Naive thymus-derived CD4-positive, alpha-beta T cell (primary cell): ENCODE data around the gene ZFP91. TPM values are rescaled to one million over a fixed set of nuclear protein-coding genes. Genes with fewer than 3 reads are reported as not detected.

Experiments
- ATAC-seq: fragments of 150-1000 bp; cut with Tn5 transposase; 2 replicates; pipeline ENCODE4 v1.10.0; 2021; ENCODE audit warnings: mild to moderate bottlenecking, moderate library complexity
- CTCF ChIA-PET: fragments of 350-600 bp; sonication (Branson Sonifier 250); formaldehyde crosslinking; loops from one replicate; lab custom pipeline; 2021; ENCODE audit warnings: antibody characterized with exemption; lab: Charles Lee
- POLR2A ChIA-PET: fragments of 350-600 bp; sonication (Branson Sonifier 250); formaldehyde crosslinking; loops from one replicate; lab custom pipeline; 2021; ENCODE audit warnings: antibody characterized with exemption, inconsistent platforms; lab: Charles Lee
- DNase-seq, 9 donors: peaks; one replicate each; pipeline versions ENCODE4 v3.0.0 to v3.0.0-alpha.2; 2020 to 2022; ENCODE audit warnings: mixed read lengths in 1 of 9
- H3K27ac ChIP-seq: one replicate; pipeline ENCODE4 v1.7.0; 2013; ENCODE audit warnings: mild to moderate bottlenecking, low read depth, low read length, moderate library complexity
- H3K27me3 ChIP-seq, 2 donors: one replicate each; pipeline ENCODE4 v1.7.0; 2013; ENCODE audit warnings: low read length in 2 of 2, mild to moderate bottlenecking in 2 of 2, moderate library complexity in 2 of 2; ENCODE audit not compliant: control insufficient read depth in 2 of 2, insufficient read depth in 2 of 2
- H3K36me3 ChIP-seq, 3 experiments: 1 replicate in 2 of 3; 2 replicates in 1 of 3; pipeline ENCODE4 v1.7.0; 2013; ENCODE audit warnings: low read length in 3 of 3, mild to moderate bottlenecking in 3 of 3, moderate library complexity in 1 of 3; ENCODE audit not compliant: insufficient read depth in 3 of 3, control insufficient read depth in 2 of 3
- H3K4me1 ChIP-seq, 2 donors: one replicate each; pipeline ENCODE4 v1.7.0; 2013; ENCODE audit warnings: low read length in 2 of 2, mild to moderate bottlenecking in 2 of 2, moderate library complexity in 1 of 2; ENCODE audit not compliant: control insufficient read depth in 2 of 2, insufficient read depth in 2 of 2
- H3K4me3 ChIP-seq: 2 replicates; pipeline ENCODE4 v1.7.0; 2013; ENCODE audit warnings: mild to moderate bottlenecking, low read length
- H3K9me3 ChIP-seq, 3 experiments: 1 replicate in 2 of 3; 2 replicates in 1 of 3; pipeline ENCODE4 v1.7.0; 2013; ENCODE audit warnings: low read length in 3 of 3; ENCODE audit not compliant: control insufficient read depth in 2 of 3
- H3K27ac Mint-ChIP-seq, 9 donors: one replicate each; pipeline ENCODE4 v1.8.0; 2020 to 2022; ENCODE audit warnings: mixed read lengths in 9 of 9, mild to moderate bottlenecking in 8 of 9, moderate library complexity in 5 of 9, inconsistent platforms in 2 of 9
- H3K27me3 Mint-ChIP-seq, 5 donors: one replicate each; pipeline ENCODE4 v1.8.0; 2021 to 2022; ENCODE audit warnings: mixed read lengths in 5 of 5, mild to moderate bottlenecking in 1 of 5
- H3K36me3 Mint-ChIP-seq, 5 donors: one replicate each; pipeline ENCODE4 v1.8.0; 2020 to 2022; ENCODE audit warnings: mixed read lengths in 5 of 5, mild to moderate bottlenecking in 3 of 5, inconsistent platforms in 1 of 5
- H3K4me1 Mint-ChIP-seq, 7 donors: one replicate each; pipeline ENCODE4 v1.8.0; 2020 to 2022; ENCODE audit warnings: mixed read lengths in 7 of 7, mild to moderate bottlenecking in 3 of 7, inconsistent platforms in 1 of 7
- H3K4me3 Mint-ChIP-seq, 10 donors: one replicate each; pipeline ENCODE4 v1.8.0; 2020 to 2022; ENCODE audit warnings: mild to moderate bottlenecking in 10 of 10, mixed read lengths in 10 of 10, moderate library complexity in 6 of 10, inconsistent platforms in 2 of 10
- H3K9me3 Mint-ChIP-seq, 11 donors: one replicate each; pipeline ENCODE4 v1.8.0; 2020 to 2022; ENCODE audit warnings: mixed read lengths in 11 of 11, mild to moderate bottlenecking in 4 of 11, inconsistent platforms in 1 of 11, moderate library complexity in 1 of 11
- intact Hi-C, 2 donors: fragments of 100-400 bp; cut with micrococcal nuclease; formaldehyde crosslinking; loops; one replicate each; pipeline ENCODE4 v1.15.1; 2023
- polyA plus RNA-seq, 2 donors: library from polyadenylated mRNA; unstranded; fragments of 300-500 nt; fragmentation: Illumina TruSeq; gene quantifications; one replicate each; pipeline ENCODE4 v1.2.3, GENCODE V29; 2021
- total RNA-seq, 6 experiments: library from RNA in 5 of 6; stranded (reverse) in 5 of 6; gene quantifications; 1 replicate in 5 of 6; 2 replicates in 1 of 6; pipeline ENCODE4 v1.2.3 and lab custom pipeline; 2021 to 2026

Gene ZFP91
- total and polyA plus RNA-seq, 7 experiments from 2014 or later, result 6.5 to 53.8 (median 39.1) TPM

- Mint-ChIP-seq H3K36me3 (no peaks in the 10 kb centered on the region), H3K27me3 (peaks cover 0 to 24% (median 10%) of the 10 kb centered on the region in 5 donors)
- no peak overlapping the region for H3K4me3 ChIP-seq
These were observed 81.2 kb downstream of the ZFP91 start for GRCh38 chr11:58659910-58660570.

More at GRCh38 chr11:58659910-58660570, 81.2 kb downstream of the ZFP91 start:
- H3K4me1 Mint-ChIP-seq, result no peaks in the 10 kb centered on the region
- Histone ChIP-seq H3K36me3 (no peaks in the 10 kb centered on the region), H3K27ac (no peak overlapping the region), H3K4me1 (no peaks in the 10 kb centered on the region), H3K27me3 (no peaks in the 10 kb centered on the region), H3K9me3 (no peaks in the 10 kb centered on the region)
- intact Hi-C loops, result loop anchor here in 1 of 2 donors (10.0 kb wide), 1 partner anchor 395 kb away; no protein-coding TSS in a partner anchor
- H3K27ac Mint-ChIP-seq, result no peak overlapping the region
- DNase-seq (no peak), ATAC-seq (no peak)
- no peak overlapping the region for H3K4me3 Mint-ChIP-seq
- CTCF ChIA-PET, result no interaction called here
- POLR2A ChIA-PET, result no interaction called here
- H3K9me3 Mint-ChIP-seq, result no peaks in the 10 kb centered on the region

Other genes starting within 250 kb of the ZFP91 start
- not detected for gene OR5B17, start 220.0 kb upstream of the ZFP91 start, total RNA-seq
- not detected for gene OR5B17, start 220.0 kb upstream of the ZFP91 start, polyA plus RNA-seq
- gene OR5B3, start 172.2 kb upstream of the ZFP91 start, total RNA-seq, result not detected
- gene OR5B3, start 172.2 kb upstream of the ZFP91 start, polyA plus RNA-seq, result not detected
- gene OR5B2, start 150.9 kb upstream of the ZFP91 start, total RNA-seq, result not detected
- gene OR5B2, start 150.9 kb upstream of the ZFP91 start, polyA plus RNA-seq, result not detected
- gene OR5B12, start 136.8 kb upstream of the ZFP91 start, total RNA-seq, result under 1 TPM in 1 of 5 experiments, not detected in 4; 0.30 TPM
- not detected for gene OR5B12, start 136.8 kb upstream of the ZFP91 start, polyA plus RNA-seq
- gene OR5B21, start 71.0 kb upstream of the ZFP91 start, total RNA-seq, result 1 to 10 TPM in 3 of 5 experiments, not detected in 2; 1.1 to 2.1 (median 1.9) TPM
- not detected for gene OR5B21, start 71.0 kb upstream of the ZFP91 start, polyA plus RNA-seq
- 100 to 1,000 TPM in 3 of 5 experiments, 10 to 100 TPM in 2; 58.2 to 147 (median 142) TPM for gene LPXN, start 3.2 kb upstream of the ZFP91 start, total RNA-seq
- gene LPXN, start 3.2 kb upstream of the ZFP91 start, polyA plus RNA-seq, result 100 to 1,000 TPM; 169 to 215 TPM
- 1 to 10 TPM; 2.9 to 4.9 (median 4.0) TPM for gene CNTF, start 43.6 kb downstream of the ZFP91 start, total RNA-seq
- under 1 TPM in 1 of 2 donors, not detected in 1; 0.10 TPM for gene CNTF, start 43.6 kb downstream of the ZFP91 start, polyA plus RNA-seq
- gene GLYAT, start 152.9 kb downstream of the ZFP91 start, total RNA-seq, result not detected
- not detected for gene GLYAT, start 152.9 kb downstream of the ZFP91 start, polyA plus RNA-seq